Measurements from ENCODE around the gene CFAP99. TPM values are rescaled to one million over a fixed set of nuclear protein-coding genes. Genes with fewer than 3 reads are reported as not detected.

The CFAP99 gene
- total RNA-seq, result 0.16 TPM in 1 of 2 replicates, not detected in the other

GRCh38 chr4:2418650-2419571 lies at the start of gene CFAP99:
CFAP99 (plus strand) TSS chr4:2418955.

GRCh38 chr4:2417765-2418649 lies 748 bp upstream of the CFAP99 start, which contains the start of gene ZFYVE28:
ZFYVE28 (minus strand) TSS chr4:2418645; CDS start chr4:2418323, 322 bp downstream.

GRCh38 chr4:2468456-2469191 lies 49.9 kb downstream of the CFAP99 start, which contains the start of gene RNF4:
RNF4 (plus strand) TSS chr4:2469106; CDS start chr4:2490494, 21,388 bp downstream.

Other genes with a start within 250 kb of the CFAP99 start
- gene HAUS3, start 176.8 kb upstream of the CFAP99 start, total RNA-seq, result 7.0 and 11.3 TPM in 2 replicates
- 2.3 and 4.3 TPM in 2 replicates for gene POLN, start 176.8 kb upstream of the CFAP99 start, total RNA-seq
- gene MXD4, start 156.8 kb upstream of the CFAP99 start, total RNA-seq, result 56.8 and 79.3 TPM in 2 replicates
- 8.6 and 8.7 TPM in 2 replicates for gene ZFYVE28, start 310 bp upstream of the CFAP99 start, total RNA-seq
- gene RNF4, start 50.2 kb downstream of the CFAP99 start, total RNA-seq, result 27.7 and 51.6 TPM in 2 replicates
- gene FAM193A, start 117.7 kb downstream of the CFAP99 start, total RNA-seq, result 7.3 and 18.8 TPM in 2 replicates

Data from bladder microvascular endothelial cell (primary cell).